RWPE2 (cell line): ENCODE measurements around the gene MTMR2.

Experiments used
- ATAC-seq: fragments of 200-7000 bp; cut with Tn5 transposase; 3 replicates; pipeline ENCODE4 v1.9.1; 2021; ENCODE audit warnings: low read depth
- DNase-seq: peaks from one replicate; pipeline ENCODE4 v3.0.0-alpha.2; 2020; ENCODE audit warnings: low spot score
- H3K27ac ChIP-seq: fragments of 450-650 bp; 2 replicates; pipeline ENCODE4 v1.5.1; 2017; ENCODE audit warnings: mild to moderate bottlenecking; ENCODE audit not compliant: poor library complexity, severe bottlenecking
- H3K27me3 ChIP-seq: fragments of 250-450 bp; sonication (Bioruptor Pico); 2 replicates; pipeline ENCODE4 v1.5.1; 2021; ENCODE audit warnings: mild to moderate bottlenecking, moderate library complexity; ENCODE audit not compliant: insufficient read depth, poor library complexity, severe bottlenecking
- H3K36me3 ChIP-seq: fragments of 250-450 bp; sonication (Bioruptor Pico); 2 replicates; pipeline ENCODE4 v1.5.1; 2020; ENCODE audit warnings: low read depth, mild to moderate bottlenecking, moderate library complexity
- H3K4me1 ChIP-seq: fragments of 250-450 bp; sonication (Bioruptor Pico); 2 replicates; pipeline ENCODE4 v1.5.1; 2021; ENCODE audit warnings: mild to moderate bottlenecking, moderate library complexity; ENCODE audit not compliant: insufficient read depth, poor library complexity, severe bottlenecking
- H3K4me3 ChIP-seq: fragments of 250-450 bp; sonication (Bioruptor Pico); 2 replicates; pipeline ENCODE4 v1.5.1; 2021; ENCODE audit warnings: mild to moderate bottlenecking, moderate library complexity; ENCODE audit not compliant: severe bottlenecking
- H3K9me3 ChIP-seq: fragments of 250-450 bp; sonication (Bioruptor Pico); 2 replicates; pipeline ENCODE4 v1.5.1; 2021; ENCODE audit warnings: mild to moderate bottlenecking, moderate library complexity; ENCODE audit not compliant: severe bottlenecking
- CTCF ChIP-seq: fragments of 450-650 bp; IDR thresholded peaks from one replicate; pipeline ENCODE4 v1.5.1; 2017; ENCODE audit warnings: mild to moderate bottlenecking, moderate library complexity; ENCODE audit not compliant: poor library complexity, severe bottlenecking

Gene MTMR2

GRCh38 chr11:95802806-95803205 lies 121.1 kb downstream of the MTMR2 start:
- no peak for TF ChIP-seq CTCF
- H3K36me3 ChIP-seq, result peaks cover 64% of the 10 kb centered on the region
- no peak overlapping the region for H3K4me3 ChIP-seq
- no peaks in the 10 kb centered on the region for H3K27me3 ChIP-seq
- ATAC-seq (no peak), DNase-seq (no peak)
- H3K4me1 ChIP-seq, result no peaks in the 10 kb centered on the region
- H3K27ac ChIP-seq, result no peak overlapping the region
- H3K9me3 ChIP-seq, result no peaks in the 10 kb centered on the region

- H3K9me3 ChIP-seq, result no peaks in the 10 kb centered on the region
- no peak overlapping the region for H3K4me3 ChIP-seq
- H3K4me1 ChIP-seq, result no peaks in the 10 kb centered on the region
- ATAC-seq, result no peak
- H3K36me3 ChIP-seq, result peaks cover 56% of the 10 kb centered on the region
- no peak for TF ChIP-seq CTCF
- no peak overlapping the region for H3K27ac ChIP-seq
- no peak for DNase-seq
- H3K27me3 ChIP-seq, result no peaks in the 10 kb centered on the region
These were observed 123.5 kb downstream of the MTMR2 start for GRCh38 chr11:95800438-95800837.

GRCh38 chr11:95799546-95799945 lies 124.4 kb downstream of the MTMR2 start:
- no peaks in the 10 kb centered on the region for H3K9me3 ChIP-seq
- no peak for DNase-seq
- H3K27me3 ChIP-seq, result no peaks in the 10 kb centered on the region
- ATAC-seq, result no peak
- H3K27ac ChIP-seq, result no peak overlapping the region
- H3K36me3 ChIP-seq, result peaks cover 48% of the 10 kb centered on the region
- no peaks in the 10 kb centered on the region for H3K4me1 ChIP-seq
- H3K4me3 ChIP-seq, result no peak overlapping the region
- TF ChIP-seq CTCF, result no peak

GRCh38 chr11:95796501-95796900 lies 127.4 kb downstream of the MTMR2 start:
- peaks cover 36% of the 10 kb centered on the region for H3K36me3 ChIP-seq
- no peaks in the 10 kb centered on the region for H3K9me3 ChIP-seq
- peaks cover 2% of the 10 kb centered on the region for H3K4me1 ChIP-seq
- no peaks in the 10 kb centered on the region for H3K27me3 ChIP-seq
- no peak for TF ChIP-seq CTCF
- H3K27ac ChIP-seq, result no peak overlapping the region
- ATAC-seq (no peak), DNase-seq (no peak)
- H3K4me3 ChIP-seq, result no peak overlapping the region

- Histone ChIP-seq H3K4me3 (no peak overlapping the region), H3K27ac (no peak overlapping the region), H3K27me3 (no peaks in the 10 kb centered on the region), H3K4me1 (peaks cover 2% of the 10 kb centered on the region), H3K9me3 (no peaks in the 10 kb centered on the region), H3K36me3 (peaks cover 29% of the 10 kb centered on the region)
- ATAC-seq, result no peak
- DNase-seq, result no peak
- TF ChIP-seq CTCF, result no peak
These were observed 128.1 kb downstream of the MTMR2 start for GRCh38 chr11:95795627-95796295.
